ENCODE results near the gene GFOD1. TPM values are rescaled to one million over a fixed set of nuclear protein-coding genes. Genes with fewer than 3 reads are reported as not detected.
A peak's percentile ranks its signal among the peaks of the same experiment; 100 is the strongest.

Gene GFOD1
- total and polyA plus RNA-seq, 7 donors = 5.9 to 34.2 (median 16.7) TPM

DNA sequence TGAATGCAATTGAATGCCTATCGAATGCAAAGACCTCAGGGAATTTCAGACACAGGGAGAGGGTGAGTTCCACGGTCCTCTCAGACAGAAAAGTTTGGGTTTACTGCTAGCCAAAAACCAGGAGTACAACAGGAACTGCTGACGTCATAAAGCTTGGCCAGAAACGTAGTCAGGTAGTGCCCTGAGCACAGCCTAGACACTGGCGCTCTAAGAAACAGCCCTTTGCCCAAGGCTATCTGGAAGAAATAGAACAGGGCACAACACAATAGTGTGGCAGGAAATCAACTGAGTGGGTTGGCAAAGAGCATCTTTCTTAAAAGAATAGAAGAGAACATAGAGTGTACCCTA lies 58.0 kb downstream of the GFOD1 start:
- intact Hi-C loops (cut with DNase I) = loop anchor here in 1 of 2 donors (5.0 kb wide), 1 partner anchor 53 kb away; no protein-coding TSS in a partner anchor
- DNase-seq = no peak
- Histone ChIP-seq H3K36me3 (ENCODE audit: insufficient read depth in 1 of 2, low read depth in 1 of 2) (no peaks in the 10 kb centered on the region), H3K4me1 (peaks cover 47% of the 10 kb centered on the region), H3K9me3 (no peaks in the 10 kb centered on the region), H3K4me3 (no peak overlapping the region), H3K27me3 (ENCODE audit: insufficient read depth in 3 of 3, low read length in 2 of 3) (no peaks in the 10 kb centered on the region), H3K27ac (no peak overlapping the region)
- no peak for ATAC-seq
- WGBS, 3 donors = 67 to 81% (median 75%) methylated on average over 5 of the region's 5 CpGs
- TF ChIP-seq, protein P1, sequence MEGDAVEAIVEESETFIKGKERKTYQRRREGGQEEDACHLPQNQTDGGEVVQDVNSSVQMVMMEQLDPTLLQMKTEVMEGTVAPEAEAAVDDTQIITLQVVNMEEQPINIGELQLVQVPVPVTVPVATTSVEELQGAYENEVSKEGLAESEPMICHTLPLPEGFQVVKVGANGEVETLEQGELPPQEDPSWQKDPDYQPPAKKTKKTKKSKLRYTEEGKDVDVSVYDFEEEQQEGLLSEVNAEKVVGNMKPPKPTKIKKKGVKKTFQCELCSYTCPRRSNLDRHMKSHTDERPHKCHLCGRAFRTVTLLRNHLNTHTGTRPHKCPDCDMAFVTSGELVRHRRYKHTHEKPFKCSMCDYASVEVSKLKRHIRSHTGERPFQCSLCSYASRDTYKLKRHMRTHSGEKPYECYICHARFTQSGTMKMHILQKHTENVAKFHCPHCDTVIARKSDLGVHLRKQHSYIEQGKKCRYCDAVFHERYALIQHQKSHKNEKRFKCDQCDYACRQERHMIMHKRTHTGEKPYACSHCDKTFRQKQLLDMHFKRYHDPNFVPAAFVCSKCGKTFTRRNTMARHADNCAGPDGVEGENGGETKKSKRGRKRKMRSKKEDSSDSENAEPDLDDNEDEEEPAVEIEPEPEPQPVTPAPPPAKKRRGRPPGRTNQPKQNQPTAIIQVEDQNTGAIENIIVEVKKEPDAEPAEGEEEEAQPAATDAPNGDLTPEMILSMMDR (IDR thresholded peaks at IDR 0.05) = no peak

DNA sequence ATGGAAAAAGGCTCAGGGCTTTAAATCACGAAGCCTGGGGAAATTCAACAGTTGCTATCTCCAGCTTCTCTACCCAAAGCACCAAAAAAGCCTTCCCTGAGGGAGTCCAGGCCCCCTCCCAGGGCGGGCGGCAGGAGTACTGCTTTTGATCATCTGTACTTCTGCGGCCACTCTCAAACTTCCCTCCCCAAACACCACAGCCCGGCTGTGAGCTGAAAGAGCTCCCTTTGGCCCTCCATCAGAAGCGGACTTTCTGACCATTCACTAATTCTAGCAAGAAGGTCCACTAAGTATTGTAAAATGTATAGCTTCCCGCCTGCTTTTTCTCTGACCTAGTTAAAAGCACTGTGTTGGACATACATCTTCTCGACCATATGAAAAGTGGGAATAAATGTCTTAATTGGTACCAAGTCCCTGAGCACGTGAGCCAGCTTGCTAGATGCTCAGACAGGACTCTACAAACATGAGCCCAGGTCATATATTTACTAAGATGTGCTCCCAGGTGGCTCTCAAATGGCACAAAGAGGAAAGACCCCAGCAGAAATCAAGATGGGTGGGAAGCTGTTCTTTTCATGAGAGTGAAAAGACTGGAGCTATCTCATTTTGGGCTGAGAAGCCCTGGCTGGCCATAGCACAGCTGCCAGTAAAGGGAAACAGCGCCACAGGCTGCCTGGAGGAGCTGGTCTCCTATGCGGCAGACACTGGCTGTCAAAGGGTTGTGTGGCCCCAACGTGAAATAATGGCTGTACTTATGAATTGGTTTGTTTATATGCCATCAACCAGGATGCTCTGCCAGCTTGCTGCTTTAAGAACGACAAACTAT lies 58.6 kb downstream of the GFOD1 start:
- Histone ChIP-seq H3K27me3 (ENCODE audit: insufficient read depth in 3 of 3, low read length in 2 of 3) (no peaks in the 10 kb centered on the region), H3K4me1 (peaks cover 53% of the 10 kb centered on the region), H3K36me3 (ENCODE audit: insufficient read depth in 1 of 2, low read depth in 1 of 2) (no peaks in the 10 kb centered on the region), H3K9me3 (no peaks in the 10 kb centered on the region), H3K27ac (no peak overlapping the region), H3K4me3 (no peak overlapping the region)
- intact Hi-C loops (cut with DNase I) = loop anchor here in 1 of 2 donors (5.0 kb wide), 1 partner anchor 54 kb away; no protein-coding TSS in a partner anchor
- ATAC-seq = no peak
- WGBS, 3 donors = 86 to 92% (median 88%) methylated on average over 13 of the region's 13 CpGs
- TF ChIP-seq, protein P1 (IDR thresholded peaks at IDR 0.05) = no peak
- no peak for DNase-seq

DNA sequence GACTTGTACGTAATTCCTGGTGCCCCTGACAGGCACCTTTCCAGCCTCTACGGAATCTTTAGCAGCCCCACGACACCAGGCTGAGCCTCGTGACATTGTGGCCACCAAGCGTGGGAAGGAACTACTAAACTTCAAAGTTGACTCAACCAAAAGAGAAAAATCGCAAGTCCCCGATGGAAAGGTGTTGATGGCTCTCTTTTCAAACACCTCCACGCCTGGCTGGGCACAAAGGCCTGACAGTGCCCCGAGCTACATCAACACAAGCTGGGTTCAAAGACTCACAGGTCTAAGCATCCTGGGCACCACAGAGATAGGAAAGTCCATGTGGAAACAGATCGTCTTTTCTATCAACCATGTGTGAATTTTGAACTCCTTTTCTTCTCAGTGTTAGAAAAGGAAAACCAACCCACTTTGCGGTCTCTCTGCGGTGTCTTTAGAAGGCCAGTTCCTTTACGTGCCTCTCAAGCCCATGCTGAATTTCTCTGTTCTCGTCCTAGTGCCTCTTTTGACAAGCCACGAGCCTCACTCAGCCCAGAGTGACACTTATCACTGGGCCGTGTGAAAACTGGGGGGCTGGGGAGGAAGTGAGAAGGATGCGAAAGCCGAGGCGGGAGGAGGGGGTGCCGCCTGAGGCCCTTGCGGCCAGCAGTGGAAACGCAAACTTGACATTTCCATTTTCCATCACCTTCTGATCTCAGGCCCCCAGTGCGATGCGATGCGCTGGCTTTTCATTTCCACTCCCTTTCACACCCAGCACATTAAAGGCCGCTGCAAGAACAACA lies 59.4 kb downstream of the GFOD1 start:
- ATAC-seq = no peak
- Histone ChIP-seq H3K9me3 (no peaks in the 10 kb centered on the region), H3K27me3 (ENCODE audit: insufficient read depth in 3 of 3, low read length in 2 of 3) (no peaks in the 10 kb centered on the region), H3K4me3 (no peak overlapping the region), H3K4me1 (peaks cover 57% of the 10 kb centered on the region), H3K36me3 (ENCODE audit: insufficient read depth in 1 of 2, low read depth in 1 of 2) (no peaks in the 10 kb centered on the region), H3K27ac (peak overlapping the region; percentile 11)
- TF ChIP-seq, protein P1 (IDR thresholded peaks at IDR 0.05) = no peak
- DNase-seq = no peak
- WGBS, 3 donors = 83 to 86% (median 86%) methylated on average over 25 to 26 of the region's 26 CpGs
- intact Hi-C loops (cut with DNase I) = loop anchor here in 1 of 2 donors (5.0 kb wide), 1 partner anchor 54 kb away; no protein-coding TSS in a partner anchor

DNA sequence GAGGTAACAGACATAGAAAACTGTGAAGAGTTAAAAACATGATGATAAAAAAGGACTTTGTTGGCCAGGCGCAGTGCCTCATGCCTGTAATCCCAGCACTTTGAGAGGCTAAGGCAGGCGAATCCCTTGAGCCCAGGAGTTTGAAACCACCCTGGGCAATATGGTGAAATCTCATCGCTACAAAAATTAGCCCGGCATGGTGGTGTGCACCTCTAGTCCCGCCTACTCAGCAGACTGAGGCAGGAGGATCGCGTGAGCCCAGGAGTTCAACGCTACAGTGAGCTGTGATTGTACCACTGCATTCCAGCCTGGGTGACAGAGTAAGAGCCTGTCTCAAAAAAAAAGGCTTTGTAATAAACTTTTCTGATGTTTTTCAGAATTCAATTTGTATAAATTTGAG lies 60.1 kb downstream of the GFOD1 start:
- H3K4me1 ChIP-seq = peaks cover 59% of the 10 kb centered on the region

More for the DNA sequence above, 60.1 kb downstream of the GFOD1 start:
- Histone ChIP-seq H3K4me3 (no peak overlapping the region), H3K9me3 (no peaks in the 10 kb centered on the region), H3K36me3 (ENCODE audit: insufficient read depth in 1 of 2, low read depth in 1 of 2) (no peaks in the 10 kb centered on the region), H3K27me3 (ENCODE audit: insufficient read depth in 3 of 3, low read length in 2 of 3) (no peaks in the 10 kb centered on the region), H3K27ac (peak overlapping the region; percentile 11)
- intact Hi-C loops (cut with DNase I) = loop anchor here in 1 of 2 donors (5.0 kb wide), 1 partner anchor 55 kb away; no protein-coding TSS in a partner anchor
- ATAC-seq = no peak
- 77 to 85% (median 78%) methylated on average over 8 of the region's 8 CpGs for WGBS, 3 donors
- DNase-seq = no peak
- TF ChIP-seq, protein P1 (IDR thresholded peaks at IDR 0.05) = no peak

Data from psoas muscle (tissue), 8 donors.